ENCODE measurements around the gene TNFSF13.

The TNFSF13 gene, protein sequence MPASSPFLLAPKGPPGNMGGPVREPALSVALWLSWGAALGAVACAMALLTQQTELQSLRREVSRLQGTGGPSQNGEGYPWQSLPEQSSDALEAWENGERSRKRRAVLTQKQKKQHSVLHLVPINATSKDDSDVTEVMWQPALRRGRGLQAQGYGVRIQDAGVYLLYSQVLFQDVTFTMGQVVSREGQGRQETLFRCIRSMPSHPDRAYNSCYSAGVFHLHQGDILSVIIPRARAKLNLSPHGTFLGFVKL

DNA sequence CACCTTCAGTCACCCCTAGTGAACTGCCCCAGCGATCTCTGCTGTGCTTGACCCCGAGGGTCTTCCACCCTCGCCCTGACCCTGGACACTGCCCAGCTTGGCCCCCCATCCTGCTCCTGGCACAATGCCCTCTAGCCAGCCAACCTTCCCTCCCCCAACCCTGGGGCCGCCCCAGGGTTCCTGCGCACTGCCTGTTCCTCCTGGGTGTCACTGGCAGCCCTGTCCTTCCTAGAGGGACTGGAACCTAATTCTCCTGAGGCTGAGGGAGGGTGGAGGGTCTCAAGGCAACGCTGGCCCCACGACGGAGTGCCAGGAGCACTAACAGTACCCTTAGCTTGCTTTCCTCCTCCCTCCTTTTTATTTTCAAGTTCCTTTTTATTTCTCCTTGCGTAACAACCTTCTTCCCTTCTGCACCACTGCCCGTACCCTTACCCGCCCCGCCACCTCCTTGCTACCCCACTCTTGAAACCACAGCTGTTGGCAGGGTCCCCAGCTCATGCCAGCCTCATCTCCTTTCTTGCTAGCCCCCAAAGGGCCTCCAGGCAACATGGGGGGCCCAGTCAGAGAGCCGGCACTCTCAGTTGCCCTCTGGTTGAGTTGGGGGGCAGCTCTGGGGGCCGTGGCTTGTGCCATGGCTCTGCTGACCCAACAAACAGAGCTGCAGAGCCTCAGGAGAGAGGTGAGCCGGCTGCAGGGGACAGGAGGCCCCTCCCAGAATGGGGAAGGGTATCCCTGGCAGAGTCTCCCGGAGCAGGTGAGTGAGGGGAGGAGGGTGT is at the start of gene TNFSF13:
TNFSF13 (plus strand) TSS at position 207 of the 776 bp plus-strand sequence; CDS start at position 497, 290 bp downstream.
- peak within 1 kb of the TSS; percentile 27 for H3K4me3 ChIP-seq (ENCODE audit: low read length)
- TF ChIP-seq, protein P1, sequence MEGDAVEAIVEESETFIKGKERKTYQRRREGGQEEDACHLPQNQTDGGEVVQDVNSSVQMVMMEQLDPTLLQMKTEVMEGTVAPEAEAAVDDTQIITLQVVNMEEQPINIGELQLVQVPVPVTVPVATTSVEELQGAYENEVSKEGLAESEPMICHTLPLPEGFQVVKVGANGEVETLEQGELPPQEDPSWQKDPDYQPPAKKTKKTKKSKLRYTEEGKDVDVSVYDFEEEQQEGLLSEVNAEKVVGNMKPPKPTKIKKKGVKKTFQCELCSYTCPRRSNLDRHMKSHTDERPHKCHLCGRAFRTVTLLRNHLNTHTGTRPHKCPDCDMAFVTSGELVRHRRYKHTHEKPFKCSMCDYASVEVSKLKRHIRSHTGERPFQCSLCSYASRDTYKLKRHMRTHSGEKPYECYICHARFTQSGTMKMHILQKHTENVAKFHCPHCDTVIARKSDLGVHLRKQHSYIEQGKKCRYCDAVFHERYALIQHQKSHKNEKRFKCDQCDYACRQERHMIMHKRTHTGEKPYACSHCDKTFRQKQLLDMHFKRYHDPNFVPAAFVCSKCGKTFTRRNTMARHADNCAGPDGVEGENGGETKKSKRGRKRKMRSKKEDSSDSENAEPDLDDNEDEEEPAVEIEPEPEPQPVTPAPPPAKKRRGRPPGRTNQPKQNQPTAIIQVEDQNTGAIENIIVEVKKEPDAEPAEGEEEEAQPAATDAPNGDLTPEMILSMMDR (conservative IDR thresholded peaks at IDR 0.05; ENCODE audit: low read length) = no peak
- DNase-seq (ENCODE audit: low read depth) = no peak

DNA sequence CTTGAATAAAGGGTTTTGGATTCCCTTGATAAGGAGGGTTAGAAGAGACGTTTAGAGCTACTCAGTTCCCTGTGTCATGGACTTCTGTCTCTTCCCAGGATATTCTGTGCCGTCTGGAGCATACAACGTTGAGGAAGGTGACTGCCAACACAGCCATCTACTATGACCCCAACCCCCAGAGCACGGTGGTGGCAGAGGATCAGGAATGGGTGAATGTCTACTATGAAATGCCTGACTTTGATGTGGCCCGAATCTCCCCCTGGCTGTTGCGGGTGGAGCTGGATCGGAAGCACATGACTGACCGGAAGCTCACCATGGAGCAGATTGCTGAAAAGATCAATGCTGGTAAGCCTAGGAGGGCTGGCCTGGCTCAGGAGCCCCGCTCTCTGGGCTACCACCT is 49.7 kb upstream of the TNFSF13 start:
- TF ChIP-seq, protein P1 (conservative IDR thresholded peaks at IDR 0.05; ENCODE audit: low read length) = no peak
- no peak for DNase-seq (ENCODE audit: low read depth)
- H3K4me3 ChIP-seq (ENCODE audit: low read length) = no peak overlapping the region

GRCh38 chr17:7509937-7510336 is 48.6 kb upstream of the TNFSF13 start:
- no peak overlapping the region for H3K4me3 ChIP-seq (ENCODE audit: low read length)
- DNase-seq (ENCODE audit: low read depth) = no peak
- TF ChIP-seq, protein P1 (conservative IDR thresholded peaks at IDR 0.05; ENCODE audit: low read length) = no peak

DNA sequence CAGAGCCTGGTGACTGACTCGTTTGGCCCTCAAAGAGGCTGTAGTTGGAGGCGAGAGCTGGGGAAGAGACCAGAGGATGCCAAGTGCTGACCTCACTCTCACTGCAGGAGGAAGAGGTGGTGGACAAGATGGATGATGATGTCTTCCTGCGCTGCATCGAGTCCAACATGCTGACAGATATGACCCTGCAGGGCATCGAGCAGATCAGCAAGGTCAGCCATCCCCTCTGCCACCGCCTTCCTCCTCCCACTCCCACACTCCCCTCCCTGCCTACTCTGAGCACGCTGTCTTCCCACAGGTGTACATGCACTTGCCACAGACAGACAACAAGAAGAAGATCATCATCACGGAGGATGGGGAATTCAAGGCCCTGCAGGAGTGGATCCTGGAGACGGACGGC is 47.4 kb upstream of the TNFSF13 start:
- TF ChIP-seq, protein P1 (conservative IDR thresholded peaks at IDR 0.05; ENCODE audit: low read length) = no peak
- no peak for DNase-seq (ENCODE audit: low read depth)
- H3K4me3 ChIP-seq (ENCODE audit: low read length) = no peak overlapping the region

GRCh38 chr17:7512105-7512504 is 46.4 kb upstream of the TNFSF13 start:
- no peak for DNase-seq (ENCODE audit: low read depth)
- TF ChIP-seq, protein P1 (conservative IDR thresholded peaks at IDR 0.05; ENCODE audit: low read length) = no peak
- no peak overlapping the region for H3K4me3 ChIP-seq (ENCODE audit: low read length)

GRCh38 chr17:7512824-7513540 is 45.6 kb upstream of the TNFSF13 start:
- no peak for DNase-seq (ENCODE audit: low read depth)
- TF ChIP-seq, protein P1 (conservative IDR thresholded peaks at IDR 0.05; ENCODE audit: low read length) = no peak
- no peak overlapping the region for H3K4me3 ChIP-seq (ENCODE audit: low read length)

Data from AG10803 (cell line).